Cardiac muscle cell (in vitro differentiated cells and primary cell): ENCODE measurements around the gene ABCC1. TPM values are rescaled to one million over a fixed set of nuclear protein-coding genes. Genes with fewer than 3 reads are reported as not detected.
"Not testable (repeated sequence)": the region's sequence is repeated elsewhere in the genome, so short reads cannot be mapped to it uniquely, and the experiment has no call there.

Experiments used
- DNase-seq, 2 donors: peaks; one replicate each; pipeline versions ENCODE4 v3.0.0 to v3.0.0-alpha.2; 2010 to 2017; ENCODE audit warnings: low read depth in 1 of 2, low spot score in 1 of 2
- H3K27ac ChIP-seq: fragments of 200-600 bp; sonication (generic); 2 replicates; pipeline ENCODE4 v1.5.1; 2016
- H3K27me3 ChIP-seq: fragments of 200-600 bp; sonication (generic); 2 replicates; pipeline ENCODE4 v1.6.0; 2016; ENCODE audit warnings: control low read depth
- H3K36me3 ChIP-seq: fragments of 200-600 bp; sonication (generic); 2 replicates; pipeline ENCODE4 v1.5.1; 2016; ENCODE audit warnings: control low read depth
- H3K4me1 ChIP-seq: fragments of 200-600 bp; sonication (generic); 2 replicates; pipeline ENCODE4 v1.8.1; 2017; ENCODE audit warnings: low read depth, mild to moderate bottlenecking, mixed run types
- H3K4me3 ChIP-seq: fragments of 200-600 bp; sonication (generic); 2 replicates; pipeline ENCODE4 v1.5.1; 2016; ENCODE audit warnings: mild to moderate bottlenecking
- H3K9me3 ChIP-seq: fragments of 200-600 bp; sonication (generic); 2 replicates; pipeline ENCODE4 v1.5.1; 2017; ENCODE audit warnings: low read depth, mild to moderate bottlenecking, control low read depth
- polyA plus RNA-seq: library from polyadenylated mRNA; unstranded; fragments of >200 nt; fragmentation: Nextera tagmentation; extraction: Ambion mirVana; gene quantifications from 2 replicates; pipeline ENCODE4 v1.2.1, GENCODE V29; 2016
- total RNA-seq: library from RNA; depleted of rRNA; stranded (reverse); fragments of >200 nt; gene quantifications from 2 replicates; pipeline ENCODE4 v1.2.3, GENCODE V29; 2016
- TF ChIP-seq, protein P1 (sequence below): IDR thresholded peaks from 2 replicates; pipeline ENCODE4 v1.5.1; 2012; ENCODE audit warnings: low read depth, mild to moderate bottlenecking, low read length

Gene ABCC1
- total and polyA plus RNA-seq, 2 experiments from 2014 or later: 14.2 to 31.0 TPM

DNA sequence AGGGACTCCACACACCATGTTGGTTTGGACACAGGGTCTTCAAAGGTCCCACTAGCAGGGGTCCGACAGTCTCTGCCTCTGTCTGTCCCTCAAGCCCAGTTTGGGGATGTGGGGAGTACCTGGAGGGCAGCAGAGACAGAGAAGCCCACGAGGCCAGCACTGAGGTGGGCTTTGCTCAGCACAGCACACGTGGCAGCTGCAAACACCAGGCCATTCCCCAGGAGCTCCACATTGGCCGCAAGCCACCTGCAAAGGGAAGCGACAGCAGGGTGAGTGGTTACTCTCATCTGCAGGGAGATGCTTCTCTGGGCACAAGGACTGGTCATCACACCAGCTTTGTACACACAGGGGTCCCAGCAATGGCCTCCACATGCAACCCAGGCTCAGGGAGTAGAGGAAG is 211.9 kb downstream of the ABCC1 start:
- Histone ChIP-seq H3K36me3 (no peaks in the 10 kb centered on the region), H3K4me1 (no peaks in the 10 kb centered on the region), H3K9me3 (peaks cover 3% of the 10 kb centered on the region), H3K27ac (no peak overlapping the region), H3K27me3 (no peaks in the 10 kb centered on the region), H3K4me3 (no peak overlapping the region)
- TF ChIP-seq, protein P1, sequence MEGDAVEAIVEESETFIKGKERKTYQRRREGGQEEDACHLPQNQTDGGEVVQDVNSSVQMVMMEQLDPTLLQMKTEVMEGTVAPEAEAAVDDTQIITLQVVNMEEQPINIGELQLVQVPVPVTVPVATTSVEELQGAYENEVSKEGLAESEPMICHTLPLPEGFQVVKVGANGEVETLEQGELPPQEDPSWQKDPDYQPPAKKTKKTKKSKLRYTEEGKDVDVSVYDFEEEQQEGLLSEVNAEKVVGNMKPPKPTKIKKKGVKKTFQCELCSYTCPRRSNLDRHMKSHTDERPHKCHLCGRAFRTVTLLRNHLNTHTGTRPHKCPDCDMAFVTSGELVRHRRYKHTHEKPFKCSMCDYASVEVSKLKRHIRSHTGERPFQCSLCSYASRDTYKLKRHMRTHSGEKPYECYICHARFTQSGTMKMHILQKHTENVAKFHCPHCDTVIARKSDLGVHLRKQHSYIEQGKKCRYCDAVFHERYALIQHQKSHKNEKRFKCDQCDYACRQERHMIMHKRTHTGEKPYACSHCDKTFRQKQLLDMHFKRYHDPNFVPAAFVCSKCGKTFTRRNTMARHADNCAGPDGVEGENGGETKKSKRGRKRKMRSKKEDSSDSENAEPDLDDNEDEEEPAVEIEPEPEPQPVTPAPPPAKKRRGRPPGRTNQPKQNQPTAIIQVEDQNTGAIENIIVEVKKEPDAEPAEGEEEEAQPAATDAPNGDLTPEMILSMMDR: no peak
- DNase-seq: no peak

DNA sequence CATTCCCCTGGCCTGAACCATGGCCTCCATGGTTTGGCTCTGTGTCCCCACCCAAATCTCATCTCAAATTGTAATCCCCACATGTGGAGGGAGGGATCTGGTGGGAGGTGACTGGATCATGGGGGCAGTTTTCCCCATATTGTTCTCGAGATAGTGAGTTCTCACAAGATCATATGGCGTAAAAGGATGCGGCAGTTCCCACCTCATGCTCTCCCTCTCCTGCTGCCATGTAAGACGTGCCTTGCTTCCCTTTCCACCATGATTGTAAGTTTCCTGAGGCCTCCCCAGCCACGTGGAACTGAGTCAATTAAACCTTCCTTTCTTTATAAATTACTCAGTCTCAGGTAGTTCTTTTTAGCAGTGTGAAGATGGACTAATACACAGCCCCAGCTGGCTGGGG is 212.4 kb downstream of the ABCC1 start:
- H3K9me3 ChIP-seq, H3K27ac ChIP-seq, H3K4me1 ChIP-seq, H3K27me3 ChIP-seq, DNase-seq, H3K36me3 ChIP-seq, H3K4me3 ChIP-seq: not testable (repeated sequence)

DNA sequence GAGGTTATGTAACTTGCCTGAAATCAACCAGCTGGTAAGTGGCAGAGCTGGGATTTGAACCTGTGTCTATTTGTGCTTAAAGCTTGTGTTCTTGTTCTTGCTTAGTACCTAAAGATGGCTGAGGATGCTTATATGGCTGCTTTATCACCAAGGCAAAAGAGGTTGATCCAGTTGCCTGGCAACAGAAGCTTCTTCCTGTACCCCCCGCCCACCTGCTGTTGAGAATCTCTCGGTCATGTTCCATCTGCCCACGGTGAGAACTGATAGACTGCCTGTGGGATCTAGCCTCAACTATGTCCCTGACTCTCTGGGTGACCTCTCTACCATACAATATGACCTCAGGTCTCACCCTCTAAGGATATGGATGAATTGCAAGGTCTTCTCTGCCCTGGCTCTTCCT is 213.2 kb downstream of the ABCC1 start:
- DNase-seq: no peak
- TF ChIP-seq, protein P1: no peak
- no peaks in the 10 kb centered on the region for H3K27me3 ChIP-seq
- H3K36me3 ChIP-seq: no peaks in the 10 kb centered on the region
- peaks cover 3% of the 10 kb centered on the region for H3K9me3 ChIP-seq
- H3K4me3 ChIP-seq: no peak overlapping the region
- no peaks in the 10 kb centered on the region for H3K4me1 ChIP-seq
- H3K27ac ChIP-seq: no peak overlapping the region

DNA sequence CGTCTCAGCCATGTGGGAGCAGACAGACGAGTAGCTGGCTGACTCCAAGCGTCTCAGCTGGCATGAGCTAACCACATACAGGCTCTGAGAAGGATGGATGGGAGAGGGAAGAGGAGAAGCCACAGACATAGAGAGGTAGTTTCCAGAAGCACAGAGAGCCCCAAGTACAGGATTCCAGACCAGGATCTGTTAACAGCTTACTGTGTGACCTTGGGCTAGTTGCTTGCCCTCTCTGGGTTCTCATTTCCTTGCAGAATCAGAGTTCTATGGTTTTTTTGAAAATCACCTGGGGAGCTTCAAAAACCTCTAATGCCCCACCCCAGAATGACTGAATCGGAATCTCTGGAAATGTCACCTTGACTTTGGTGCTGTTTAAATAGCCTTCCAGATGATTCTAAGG is 213.7 kb downstream of the ABCC1 start:
- H3K4me1 ChIP-seq: no peaks in the 10 kb centered on the region
- no peaks in the 10 kb centered on the region for H3K27me3 ChIP-seq
- no peak overlapping the region for H3K27ac ChIP-seq
- no peak for DNase-seq
- TF ChIP-seq, protein P1: no peak
- peaks cover 3% of the 10 kb centered on the region for H3K9me3 ChIP-seq
- no peaks in the 10 kb centered on the region for H3K36me3 ChIP-seq
- H3K4me3 ChIP-seq: no peak overlapping the region

DNA sequence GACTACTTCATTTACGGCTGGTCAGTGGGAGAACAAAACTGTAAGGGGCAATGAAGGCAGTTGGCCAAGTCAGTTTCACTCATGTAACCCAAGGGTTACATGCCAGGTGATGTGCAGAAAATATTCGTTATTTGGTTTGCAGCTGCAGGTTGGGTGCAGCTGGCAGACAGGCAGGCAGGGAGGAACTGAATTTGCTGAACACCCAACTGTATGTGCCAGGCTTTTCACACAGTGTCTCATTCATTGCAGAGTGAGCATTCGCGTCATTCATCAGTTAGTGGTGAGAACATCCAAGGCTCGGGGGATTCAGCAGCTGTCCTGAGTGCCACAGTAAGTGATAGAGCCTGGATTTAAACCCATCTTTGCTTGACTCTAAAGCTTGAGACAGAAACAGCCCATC is 214.2 kb downstream of the ABCC1 start:
- DNase-seq: no peak
- H3K36me3 ChIP-seq: no peaks in the 10 kb centered on the region
- H3K27me3 ChIP-seq: no peaks in the 10 kb centered on the region
- TF ChIP-seq, protein P1: no peak
- no peaks in the 10 kb centered on the region for H3K4me1 ChIP-seq
- no peak overlapping the region for H3K4me3 ChIP-seq
- H3K9me3 ChIP-seq: no peaks in the 10 kb centered on the region
- H3K27ac ChIP-seq: no peak overlapping the region

DNA sequence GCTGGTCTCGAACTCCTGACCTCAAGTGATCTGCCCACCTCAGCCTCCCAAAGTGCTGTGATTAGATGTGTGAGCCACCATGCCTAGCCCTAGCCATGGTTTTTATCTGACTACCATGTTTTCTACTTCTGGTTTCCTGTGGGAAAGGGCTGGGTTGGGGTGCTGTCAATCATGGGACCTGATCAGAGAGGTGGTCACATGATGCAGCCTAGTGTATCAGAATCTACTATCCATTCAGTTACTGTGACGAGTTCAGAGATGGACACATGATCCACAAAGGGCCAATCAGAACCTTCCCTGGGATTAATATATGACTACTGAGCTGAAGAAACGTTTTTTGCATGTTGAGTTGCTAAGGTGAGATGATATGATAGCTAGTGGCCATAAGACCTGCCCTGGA is 214.8 kb downstream of the ABCC1 start:
- DNase-seq: no peak
- Histone ChIP-seq H3K4me3 (no peak overlapping the region), H3K27me3 (no peaks in the 10 kb centered on the region), H3K27ac (no peak overlapping the region), H3K9me3 (no peaks in the 10 kb centered on the region), H3K4me1 (no peaks in the 10 kb centered on the region), H3K36me3 (no peaks in the 10 kb centered on the region)
- TF ChIP-seq, protein P1: no peak
